Activated T-cell treated with anti-CD3 and anti-CD28 coated beads, Interleukin-2, amount 50 U/mL, for 72 hours (primary cell): ENCODE measurements around the gene CDT1. TPM values are rescaled to one million over a fixed set of nuclear protein-coding genes. Genes with fewer than 3 reads are reported as not detected.

Experiments
- ATAC-seq, 2 donors: fragments of 150-1000 bp; cut with Tn5 transposase; replicated peaks in 1 of 2; 2 replicates each; pipeline ENCODE4 v1.10.0; 2021; ENCODE audit warnings: moderate library complexity in 2 of 2, mild to moderate bottlenecking in 1 of 2
- DNase-seq, 2 donors: peaks; one replicate each; pipeline ENCODE4 v3.0.0; 2021 to 2022; ENCODE audit warnings: mixed read lengths in 1 of 2
- H3K27ac Mint-ChIP-seq: one replicate; pipeline ENCODE4 v1.8.0; 2022; ENCODE audit warnings: mild to moderate bottlenecking, moderate library complexity, mixed read lengths
- H3K27me3 Mint-ChIP-seq: one replicate; pipeline ENCODE4 v1.8.0; 2022; ENCODE audit warnings: low read depth, mixed read lengths
- H3K36me3 Mint-ChIP-seq, 2 donors: one replicate each; pipeline ENCODE4 v1.8.0; 2022; ENCODE audit warnings: mixed read lengths in 2 of 2, mild to moderate bottlenecking in 1 of 2; ENCODE audit not compliant: insufficient read depth in 2 of 2
- H3K4me1 Mint-ChIP-seq: one replicate; pipeline ENCODE4 v1.8.0; 2022; ENCODE audit warnings: low read depth, mixed read lengths
- H3K4me3 Mint-ChIP-seq, 2 donors: one replicate each; pipeline ENCODE4 v1.8.0; 2022; ENCODE audit warnings: mild to moderate bottlenecking in 2 of 2, mixed read lengths in 2 of 2, moderate library complexity in 2 of 2
- H3K9me3 Mint-ChIP-seq, 2 donors: one replicate each; pipeline ENCODE4 v1.8.0; 2022; ENCODE audit warnings: mixed read lengths in 2 of 2
- total RNA-seq, 2 donors: library from RNA; stranded (reverse); gene quantifications; one replicate each; pipeline ENCODE4 v1.2.3, GENCODE V29; 2022

CDT1 gene
- total RNA-seq, 2 donors from 2014 or later: 167 to 172 TPM

GRCh38 chr16:88772871-88773811 lies 30.4 kb upstream of the CDT1 start:
- Mint-ChIP-seq H3K4me1 (peaks cover 17% of the 10 kb centered on the region), H3K9me3 (no peaks in the 10 kb centered on the region), H3K27ac (no peak overlapping the region), H3K27me3 (no peaks in the 10 kb centered on the region), H3K36me3 (no peaks in the 10 kb centered on the region), H3K4me3 (no peak overlapping the region)
- DNase-seq: no peak
- no peak for ATAC-seq

GRCh38 chr16:88773812-88774291 lies 29.7 kb upstream of the CDT1 start:
- no peak for DNase-seq
- Mint-ChIP-seq H3K36me3 (no peaks in the 10 kb centered on the region), H3K4me3 (no peak overlapping the region), H3K9me3 (no peaks in the 10 kb centered on the region), H3K4me1 (peaks cover 21% of the 10 kb centered on the region), H3K27ac (no peak overlapping the region), H3K27me3 (no peaks in the 10 kb centered on the region)
- ATAC-seq: no peak

GRCh38 chr16:88774544-88775393 lies 28.8 kb upstream of the CDT1 start:
- Mint-ChIP-seq H3K4me3 (no peak overlapping the region), H3K36me3 (no peaks in the 10 kb centered on the region), H3K9me3 (no peaks in the 10 kb centered on the region), H3K27me3 (no peaks in the 10 kb centered on the region), H3K4me1 (peaks cover 19% of the 10 kb centered on the region), H3K27ac (peak overlapping the region; percentile 19)
- ATAC-seq (no peak), DNase-seq (no peak)

GRCh38 chr16:88775825-88776224 lies 27.8 kb upstream of the CDT1 start:
- Mint-ChIP-seq H3K4me3 (no peak overlapping the region), H3K9me3 (no peaks in the 10 kb centered on the region), H3K27ac (no peak overlapping the region), H3K4me1 (peaks cover 27% of the 10 kb centered on the region), H3K27me3 (no peaks in the 10 kb centered on the region), H3K36me3 (no peaks in the 10 kb centered on the region)
- ATAC-seq: no peak
- DNase-seq: no peak

GRCh38 chr16:88777471-88778270 lies 25.9 kb upstream of the CDT1 start:
- peak overlapping the region; percentile 83 for H3K27ac Mint-ChIP-seq
- no peak overlapping the region for H3K4me3 Mint-ChIP-seq
- ATAC-seq: no peak
- DNase-seq: no peak
- H3K27me3 Mint-ChIP-seq: no peaks in the 10 kb centered on the region
- H3K36me3 Mint-ChIP-seq: no peaks in the 10 kb centered on the region
- peaks cover 41% of the 10 kb centered on the region for H3K4me1 Mint-ChIP-seq
- H3K9me3 Mint-ChIP-seq: no peaks in the 10 kb centered on the region

GRCh38 chr16:88778271-88778525 lies 25.4 kb upstream of the CDT1 start:
- H3K9me3 Mint-ChIP-seq: no peaks in the 10 kb centered on the region
- H3K4me3 Mint-ChIP-seq: peak overlapping the region in 1 of 2 donors; percentile 31
- H3K27me3 Mint-ChIP-seq: no peaks in the 10 kb centered on the region
- H3K4me1 Mint-ChIP-seq: peaks cover 46% of the 10 kb centered on the region
- no peaks in the 10 kb centered on the region for H3K36me3 Mint-ChIP-seq
- ATAC-seq (no peak), DNase-seq (no peak)
- H3K27ac Mint-ChIP-seq: no peak overlapping the region

- no peaks in the 10 kb centered on the region for H3K36me3 Mint-ChIP-seq
- H3K4me1 Mint-ChIP-seq: peaks cover 50% of the 10 kb centered on the region
- peak overlapping the region in 1 of 2 donors; percentile 31 for H3K4me3 Mint-ChIP-seq
- no peaks in the 10 kb centered on the region for H3K9me3 Mint-ChIP-seq
- no peaks in the 10 kb centered on the region for H3K27me3 Mint-ChIP-seq
- DNase-seq (no peak), ATAC-seq (no peak)
- peak overlapping the region; percentile 12 for H3K27ac Mint-ChIP-seq
Observed at GRCh38 chr16:88778541-88779065, 25.0 kb upstream of the CDT1 start.

GRCh38 chr16:88779406-88780141 lies 24.0 kb upstream of the CDT1 start:
- Mint-ChIP-seq H3K4me1 (peaks cover 52% of the 10 kb centered on the region), H3K36me3 (no peaks in the 10 kb centered on the region), H3K27ac (peak overlapping the region; percentile 76), H3K4me3 (peak overlapping the region; percentile 77 to 80), H3K9me3 (no peaks in the 10 kb centered on the region), H3K27me3 (no peaks in the 10 kb centered on the region)
- DNase-seq (no peak), ATAC-seq (no peak)

GRCh38 chr16:88780142-88781062 lies 23.2 kb upstream of the CDT1 start:
- ATAC-seq: no peak
- Mint-ChIP-seq H3K27ac (peak overlapping the region; percentile 76), H3K9me3 (no peaks in the 10 kb centered on the region), H3K4me1 (peaks cover 50% of the 10 kb centered on the region), H3K4me3 (peak overlapping the region; percentile 77 to 80), H3K27me3 (no peaks in the 10 kb centered on the region), H3K36me3 (no peaks in the 10 kb centered on the region)
- no peak for DNase-seq

- peak; percentile 50 to 53 for ATAC-seq
- Mint-ChIP-seq H3K36me3 (no peaks in the 10 kb centered on the region), H3K27ac (peak overlapping the region; percentile 76), H3K4me1 (peaks cover 50% of the 10 kb centered on the region), H3K9me3 (no peaks in the 10 kb centered on the region), H3K27me3 (no peaks in the 10 kb centered on the region), H3K4me3 (peak overlapping the region; percentile 77 to 80)
- DNase-seq: peak; percentile 72
Observed at GRCh38 chr16:88781140-88782077, 22.2 kb upstream of the CDT1 start.
